ENCODE results near the gene HSD17B12. TPM values are rescaled to one million over a fixed set of nuclear protein-coding genes. Genes with fewer than 3 reads are reported as not detected.

Gene HSD17B12
- polyA plus RNA-seq, 1 experiment: 67.7 TPM

DNA sequence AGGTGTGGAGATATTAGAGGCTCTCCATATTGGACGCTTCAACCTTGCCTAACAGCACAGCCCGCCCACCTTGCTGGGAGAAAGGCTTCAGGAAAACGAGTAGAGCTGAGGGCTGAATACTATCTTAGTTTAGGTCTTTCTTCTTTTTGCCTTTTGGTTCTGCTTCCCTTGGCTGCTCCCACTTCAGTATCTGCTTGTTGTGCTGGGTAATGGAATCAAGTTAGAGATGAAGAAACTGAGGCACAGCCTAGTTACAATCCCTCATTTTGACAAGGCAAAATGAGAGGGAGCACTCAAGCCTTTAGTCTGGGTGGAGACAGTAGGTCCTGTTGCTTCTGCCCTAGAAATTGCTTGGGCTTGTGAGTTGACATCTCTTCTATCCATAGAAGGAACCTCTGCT, 41.3 kb upstream of the HSD17B12 start:
- no peak overlapping the region for H3K4me3 ChIP-seq (ENCODE audit: low read depth, low read length)
- CTCF ChIA-PET: no interaction called here
- POLR2A ChIA-PET: no interaction called here
- no peak for DNase-seq (ENCODE audit: low read depth)
- peaks cover 13% of the 10 kb centered on the region for H3K27me3 ChIP-seq (ENCODE audit: control insufficient read depth, insufficient read depth, low read length)
- TF ChIP-seq, protein P1, sequence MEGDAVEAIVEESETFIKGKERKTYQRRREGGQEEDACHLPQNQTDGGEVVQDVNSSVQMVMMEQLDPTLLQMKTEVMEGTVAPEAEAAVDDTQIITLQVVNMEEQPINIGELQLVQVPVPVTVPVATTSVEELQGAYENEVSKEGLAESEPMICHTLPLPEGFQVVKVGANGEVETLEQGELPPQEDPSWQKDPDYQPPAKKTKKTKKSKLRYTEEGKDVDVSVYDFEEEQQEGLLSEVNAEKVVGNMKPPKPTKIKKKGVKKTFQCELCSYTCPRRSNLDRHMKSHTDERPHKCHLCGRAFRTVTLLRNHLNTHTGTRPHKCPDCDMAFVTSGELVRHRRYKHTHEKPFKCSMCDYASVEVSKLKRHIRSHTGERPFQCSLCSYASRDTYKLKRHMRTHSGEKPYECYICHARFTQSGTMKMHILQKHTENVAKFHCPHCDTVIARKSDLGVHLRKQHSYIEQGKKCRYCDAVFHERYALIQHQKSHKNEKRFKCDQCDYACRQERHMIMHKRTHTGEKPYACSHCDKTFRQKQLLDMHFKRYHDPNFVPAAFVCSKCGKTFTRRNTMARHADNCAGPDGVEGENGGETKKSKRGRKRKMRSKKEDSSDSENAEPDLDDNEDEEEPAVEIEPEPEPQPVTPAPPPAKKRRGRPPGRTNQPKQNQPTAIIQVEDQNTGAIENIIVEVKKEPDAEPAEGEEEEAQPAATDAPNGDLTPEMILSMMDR (IDR thresholded peaks at IDR 0.05; ENCODE audit: insufficient read depth, low read depth, low read length): no peak
- no peaks in the 10 kb centered on the region for H3K36me3 ChIP-seq (ENCODE audit: control insufficient read depth, insufficient read depth, low read length)

DNA sequence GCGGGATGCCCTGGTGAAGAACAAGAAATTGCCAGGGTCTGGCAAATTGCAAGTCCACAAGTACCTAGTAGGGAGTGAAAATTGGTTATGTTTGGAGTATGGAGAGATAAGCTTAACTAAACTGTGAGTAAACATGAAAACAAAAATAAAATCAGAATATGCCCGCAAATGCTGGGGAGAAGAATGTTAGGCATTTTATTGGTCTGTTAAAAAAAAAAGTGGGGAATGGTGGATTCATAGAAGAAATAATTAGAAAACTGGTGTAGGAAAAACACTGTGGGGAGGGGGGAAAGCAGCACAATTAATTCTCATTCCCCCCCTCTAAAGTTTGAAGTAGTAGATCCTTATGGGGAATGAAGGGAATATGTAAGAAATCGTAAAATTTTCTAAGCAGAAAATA, 40.6 kb upstream of the HSD17B12 start:
- Histone ChIP-seq H3K36me3 (ENCODE audit: control insufficient read depth, insufficient read depth, low read length) (no peaks in the 10 kb centered on the region), H3K4me3 (ENCODE audit: low read depth, low read length) (no peak overlapping the region), H3K27me3 (ENCODE audit: control insufficient read depth, insufficient read depth, low read length) (peaks cover 13% of the 10 kb centered on the region)
- no peak for DNase-seq (ENCODE audit: low read depth)
- CTCF ChIA-PET: no interaction called here
- TF ChIP-seq, protein P1 (IDR thresholded peaks at IDR 0.05; ENCODE audit: insufficient read depth, low read depth, low read length): no peak
- POLR2A ChIA-PET: no interaction called here

DNA sequence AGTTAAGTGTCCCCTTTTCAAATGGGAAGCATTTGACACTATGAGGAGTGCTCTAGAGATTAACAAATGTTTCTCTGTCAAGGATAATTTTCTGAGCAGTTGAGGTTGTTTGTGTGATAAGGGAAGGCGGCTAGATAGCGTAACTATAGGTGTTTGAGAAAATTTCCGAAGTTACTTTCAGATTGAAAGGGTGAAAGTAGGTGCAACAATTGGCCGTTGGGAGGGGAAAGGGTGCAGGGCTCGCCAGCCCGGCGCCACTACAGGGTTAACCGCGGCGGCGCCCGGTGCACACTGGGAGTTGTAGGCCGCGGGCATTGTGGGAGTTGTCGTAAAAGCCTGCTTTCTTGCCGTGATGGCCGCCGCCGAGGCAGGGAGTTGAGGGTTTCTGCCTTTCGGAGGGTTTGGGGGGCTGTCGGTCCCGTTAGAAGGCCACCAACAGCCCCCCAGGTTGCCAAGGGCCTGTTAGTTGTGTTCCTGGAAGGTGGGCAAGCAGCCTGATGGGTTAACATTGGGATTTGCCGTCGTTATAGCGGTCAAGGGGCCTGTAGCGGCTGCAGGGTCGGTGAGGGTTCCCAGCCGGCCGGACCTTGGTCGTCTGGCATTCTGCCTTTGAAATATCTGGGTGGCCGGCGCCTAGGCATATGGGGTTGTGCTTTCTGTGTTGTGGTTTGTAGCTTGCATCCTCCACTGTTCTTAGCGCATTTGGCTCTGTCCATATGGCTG, 36.5 kb upstream of the HSD17B12 start:
- ChIA-PET POLR2A (no interaction called here), CTCF (interaction anchor here (0.7 kb wide), 1 partner anchor 13 kb away, joined by 3 read pairs; no protein-coding TSS in a partner anchor)
- H3K4me3 ChIP-seq (ENCODE audit: low read depth, low read length): peak overlapping the region; percentile 83

DNA sequence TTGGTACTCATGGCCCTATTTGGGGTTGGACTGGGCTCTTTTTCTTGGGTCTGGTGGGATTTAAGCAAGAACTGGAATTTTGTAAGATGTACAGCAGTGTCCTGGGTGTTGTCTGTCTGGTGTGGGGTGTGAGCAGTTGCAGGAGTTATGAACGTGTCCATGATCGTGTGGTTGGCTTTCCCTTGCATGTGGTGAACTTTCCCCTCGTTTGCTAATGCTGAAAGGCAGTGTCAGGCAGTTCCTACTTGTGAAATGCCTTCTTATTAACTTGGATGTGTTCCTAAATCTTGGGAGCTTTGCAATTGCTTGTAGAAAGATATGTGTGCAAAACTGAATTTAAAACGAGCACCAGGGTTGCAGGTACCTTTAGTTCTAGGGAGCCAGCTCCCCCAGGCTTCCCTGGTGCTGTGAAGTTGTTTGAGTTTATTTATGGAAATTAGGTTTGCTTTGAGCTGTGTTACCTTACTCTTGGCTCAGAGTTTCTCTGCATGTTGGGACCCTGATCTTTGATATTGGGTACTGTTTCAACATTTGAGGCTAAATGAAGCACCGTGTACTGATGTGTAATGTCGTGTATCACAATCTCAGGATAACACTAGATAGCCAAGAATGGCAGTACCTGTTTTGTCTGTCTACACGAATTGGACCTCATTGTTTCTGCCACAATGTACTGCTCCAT, 35.8 kb upstream of the HSD17B12 start:
- CTCF ChIA-PET: interaction anchor here (0.7 kb wide), 1 partner anchor 14 kb away, joined by 3 read pairs; no protein-coding TSS in a partner anchor
- peak overlapping the region; percentile 83 for H3K4me3 ChIP-seq (ENCODE audit: low read depth, low read length)
- DNase-seq (ENCODE audit: low read depth): no peak

More for the DNA sequence above, 36.5 kb upstream of the HSD17B12 start:
- TF ChIP-seq, protein P1 (IDR thresholded peaks at IDR 0.05; ENCODE audit: insufficient read depth, low read depth, low read length): no peak
- DNase-seq (ENCODE audit: low read depth): peak; percentile 17
- Histone ChIP-seq H3K27me3 (ENCODE audit: control insufficient read depth, insufficient read depth, low read length) (peaks cover 7% of the 10 kb centered on the region), H3K36me3 (ENCODE audit: control insufficient read depth, insufficient read depth, low read length) (no peaks in the 10 kb centered on the region)

DNA sequence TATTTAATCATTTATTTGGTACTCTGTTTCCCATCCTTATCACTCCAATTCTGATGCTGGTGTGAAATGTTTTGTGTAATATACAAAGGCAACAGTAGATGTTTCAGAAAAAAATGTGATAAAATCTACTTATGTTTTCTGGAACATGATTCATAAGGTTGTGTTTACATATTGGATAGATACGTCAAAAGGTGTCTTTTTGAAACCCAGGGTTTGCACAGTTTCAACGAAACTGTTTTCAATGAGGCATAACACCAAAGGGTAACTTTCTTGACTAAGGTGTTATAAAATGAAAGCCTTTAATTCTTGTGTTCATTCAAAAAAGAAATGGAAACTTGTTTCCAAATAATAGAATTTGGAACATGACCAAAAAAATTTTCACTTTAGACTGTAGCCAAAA, 33.8 kb upstream of the HSD17B12 start:
- TF ChIP-seq, protein P1 (IDR thresholded peaks at IDR 0.05; ENCODE audit: insufficient read depth, low read depth, low read length): no peak
- H3K4me3 ChIP-seq (ENCODE audit: low read depth, low read length): no peak overlapping the region
- CTCF ChIA-PET: no interaction called here
- H3K27me3 ChIP-seq (ENCODE audit: control insufficient read depth, insufficient read depth, low read length): no peaks in the 10 kb centered on the region
- no peak for DNase-seq (ENCODE audit: low read depth)
- POLR2A ChIA-PET: no interaction called here
- peaks cover 2% of the 10 kb centered on the region; the same call in 1 of the 2 replicates for H3K36me3 ChIP-seq (ENCODE audit: control insufficient read depth, insufficient read depth, low read length)

More for the DNA sequence above, 35.8 kb upstream of the HSD17B12 start:
- TF ChIP-seq, protein P1 (IDR thresholded peaks at IDR 0.05; ENCODE audit: insufficient read depth, low read depth, low read length): no peak
- H3K27me3 ChIP-seq (ENCODE audit: control insufficient read depth, insufficient read depth, low read length): peaks cover 1% of the 10 kb centered on the region
- peaks cover 2% of the 10 kb centered on the region; the same call in 1 of the 2 replicates for H3K36me3 ChIP-seq (ENCODE audit: control insufficient read depth, insufficient read depth, low read length)
- POLR2A ChIA-PET: no interaction called here

Data from BJ (cell line).